ENCODE measurements around the gene RUVBL1.

The RUVBL1 gene

DNA sequence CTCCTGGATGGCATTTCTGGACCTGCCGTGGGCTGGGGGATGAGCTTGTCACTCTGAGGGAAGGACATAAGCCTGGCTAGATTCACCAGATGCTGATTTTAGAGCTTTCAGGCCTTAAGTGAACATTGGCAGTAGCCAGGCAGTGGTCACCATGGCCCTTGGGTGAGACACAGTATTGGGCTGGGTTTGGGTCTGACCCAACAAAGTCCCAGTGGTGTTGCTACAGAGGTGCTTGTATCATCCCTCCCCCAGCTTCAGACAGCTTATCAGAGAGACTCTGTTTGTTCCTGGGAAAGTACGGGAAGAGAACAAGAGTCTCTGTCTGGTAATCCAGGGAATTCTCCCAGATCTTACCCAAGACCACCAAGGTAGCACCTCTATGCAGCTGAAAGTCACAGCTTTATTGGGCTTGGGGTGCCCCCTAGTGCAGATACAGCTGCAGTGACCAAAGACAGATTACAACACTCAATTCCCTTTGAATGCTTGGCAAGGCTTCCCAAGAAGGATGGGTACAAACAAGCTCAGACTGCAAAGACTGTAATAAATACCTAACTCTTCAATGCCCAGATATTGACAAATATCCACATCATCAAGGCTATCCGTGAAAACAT is 9.8 kb upstream of the RUVBL1 start:
- DNase-seq (ENCODE audit: low read depth, low spot score): no peak

- DNase-seq (ENCODE audit: low read depth, low spot score): no peak
These were observed 8.5 kb upstream of the RUVBL1 start for GRCh38 chr3:128131897-128132646.

GRCh38 chr3:128128251-128128650 is 4.6 kb upstream of the RUVBL1 start:
- DNase-seq (ENCODE audit: low read depth, low spot score): no peak

DNA sequence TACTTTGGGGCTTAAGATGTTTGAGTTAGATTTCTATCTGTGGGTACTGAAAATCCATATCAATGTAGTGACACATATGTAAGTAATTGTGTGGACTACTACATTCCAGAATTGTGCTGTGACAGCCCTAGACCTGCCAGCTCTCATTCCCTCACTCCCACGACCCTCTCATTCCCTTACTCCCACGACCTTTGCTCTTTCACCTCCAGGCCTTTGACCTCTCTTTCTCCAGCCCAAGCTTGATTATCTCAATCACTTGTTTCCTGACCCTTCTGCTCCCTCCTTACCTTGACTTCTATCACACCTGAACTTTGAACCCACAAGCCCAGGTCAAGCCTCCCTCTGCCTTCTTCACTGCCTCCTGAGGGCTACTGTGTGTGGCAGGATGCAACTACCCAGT is 3.6 kb upstream of the RUVBL1 start:
- DNase-seq (ENCODE audit: low read depth, low spot score): no peak

DNA sequence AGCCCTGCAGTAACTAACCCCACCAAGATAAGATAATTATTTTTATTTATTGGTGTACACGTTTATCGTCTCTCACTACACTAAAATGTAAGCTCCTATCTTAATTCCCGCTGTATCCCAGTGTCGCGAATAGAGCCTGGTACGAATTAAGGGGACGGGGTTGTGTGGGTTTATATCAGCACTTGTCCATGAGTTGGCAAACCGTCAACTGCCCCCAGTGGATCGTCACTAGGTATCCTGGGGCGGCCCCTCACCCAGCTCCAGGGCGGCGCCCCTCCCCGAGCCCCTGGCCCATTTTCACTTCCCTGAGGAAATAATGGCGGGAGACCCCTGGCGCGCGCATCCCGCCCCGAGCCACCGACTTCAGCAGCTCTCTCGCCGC is 465 bp downstream of the RUVBL1 start:
- no peak for DNase-seq (ENCODE audit: low read depth, low spot score)

DNA sequence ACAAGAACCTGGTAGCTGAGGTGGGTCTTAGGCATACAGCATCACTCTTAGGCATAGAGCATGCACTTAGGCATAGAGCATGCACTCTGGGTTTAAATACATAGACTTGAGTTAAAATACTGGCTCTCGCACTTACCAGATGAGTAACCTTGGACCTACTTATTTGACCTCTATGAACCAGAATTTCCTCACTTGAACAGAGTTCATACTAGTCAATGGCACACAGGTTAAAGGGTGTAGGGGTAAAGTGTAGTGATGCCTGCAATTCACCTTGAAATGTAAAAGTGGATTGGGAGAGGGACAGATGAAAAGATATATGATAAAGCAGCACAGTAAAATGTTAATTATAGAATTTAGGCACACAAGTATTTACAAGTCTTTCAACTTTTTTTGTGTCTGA is 1.6 kb downstream of the RUVBL1 start:
- DNase-seq (ENCODE audit: low read depth, low spot score): no peak

- no peak for DNase-seq (ENCODE audit: low read depth, low spot score)
These were observed 9.5 kb downstream of the RUVBL1 start for GRCh38 chr3:128113817-128114794.

GRCh38 chr3:128112357-128112968 is 11.1 kb downstream of the RUVBL1 start:
- DNase-seq (ENCODE audit: low read depth, low spot score): no peak

DNA sequence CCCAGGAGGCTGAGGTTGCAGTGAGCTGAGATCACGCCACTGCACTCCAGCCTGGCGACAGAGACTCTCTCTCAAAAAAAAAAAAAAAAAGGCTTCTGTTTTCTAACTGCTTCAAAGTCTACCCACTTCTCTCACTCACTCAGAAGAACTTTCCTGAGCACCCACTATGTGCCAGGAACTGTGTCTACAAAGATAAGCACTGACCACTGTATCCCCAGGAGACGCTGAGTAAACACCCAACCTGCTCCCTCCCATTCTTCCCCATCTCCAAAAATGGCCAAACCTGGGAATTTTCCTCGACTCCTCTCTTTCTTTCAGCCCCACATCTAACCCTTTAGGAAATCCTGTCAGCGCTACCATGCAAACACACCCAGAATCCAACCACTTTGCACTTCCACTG is 12.5 kb downstream of the RUVBL1 start:
- no peak for DNase-seq (ENCODE audit: low read depth, low spot score)

GRCh38 chr3:128107834-128108233 is 15.8 kb downstream of the RUVBL1 start:
- no peak for DNase-seq (ENCODE audit: low read depth, low spot score)

DNA sequence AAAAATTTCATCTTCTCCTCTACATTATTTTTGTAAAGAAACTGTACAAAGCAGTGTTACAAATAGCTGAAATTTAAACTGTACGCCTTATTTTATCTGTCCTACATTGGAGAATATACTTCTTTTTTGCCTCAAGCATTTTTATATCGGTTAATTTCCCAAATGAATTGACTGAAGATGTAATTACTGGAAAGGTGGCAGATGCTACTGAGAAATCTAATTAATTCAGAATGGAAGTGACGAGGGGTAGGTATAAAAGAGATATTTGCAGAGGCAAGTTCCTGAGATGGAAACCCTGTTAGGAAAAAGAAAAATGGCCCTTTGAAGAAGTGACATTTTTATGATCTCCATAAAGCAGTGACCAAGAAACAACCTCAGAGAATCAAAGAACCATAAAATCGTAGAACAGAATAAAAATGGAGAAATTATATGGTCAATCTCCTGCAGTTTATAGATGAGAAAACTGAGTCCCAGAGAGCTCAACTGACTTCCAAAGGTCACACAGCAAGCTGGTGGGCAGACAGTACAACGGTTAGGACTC is 20.4 kb downstream of the RUVBL1 start:
- DNase-seq (ENCODE audit: low read depth, low spot score): no peak

DNA sequence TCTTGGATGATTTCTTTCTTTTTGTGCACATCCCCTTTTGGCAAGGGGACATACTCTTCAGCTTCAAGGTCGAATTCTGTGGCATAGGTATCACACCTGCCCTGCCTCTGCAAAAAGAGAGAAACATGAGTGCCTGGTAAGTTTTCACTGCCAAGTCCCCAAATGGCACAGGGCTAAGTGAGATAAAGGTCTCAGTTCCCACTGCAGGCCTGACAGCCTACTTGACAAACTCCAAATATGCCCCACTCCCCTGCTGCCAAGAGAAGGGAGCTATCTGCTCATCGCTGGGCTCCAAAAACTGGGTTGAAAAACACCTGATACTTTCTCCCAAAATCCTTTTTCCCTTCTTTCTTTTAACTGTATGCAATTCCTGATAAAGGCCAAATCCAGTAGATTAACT is 23.0 kb downstream of the RUVBL1 start:
- DNase-seq (ENCODE audit: low read depth, low spot score): no peak

DNA sequence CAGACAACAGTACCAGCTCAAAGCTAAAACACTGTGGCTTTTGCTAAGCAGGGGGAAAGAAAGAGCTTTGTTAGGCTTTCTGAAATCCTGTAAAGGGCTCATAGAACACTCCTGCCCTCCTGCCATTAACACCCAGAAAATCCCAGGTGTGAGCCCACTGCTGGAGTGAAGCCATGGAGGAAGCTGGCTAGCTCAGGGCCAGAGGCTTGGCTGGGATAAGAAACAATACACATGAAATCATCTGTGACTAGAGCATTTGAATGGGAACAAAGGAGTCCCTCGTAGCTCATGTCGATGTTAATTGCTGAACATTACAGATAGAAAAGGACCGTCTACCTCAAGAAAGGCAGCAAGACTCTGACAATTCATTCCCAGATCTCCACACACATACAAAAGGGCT is 23.5 kb downstream of the RUVBL1 start:
- DNase-seq (ENCODE audit: low read depth, low spot score): no peak

- no peak for DNase-seq (ENCODE audit: low read depth, low spot score)
These were observed 25.4 kb downstream of the RUVBL1 start for GRCh38 chr3:128098234-128098633.

GRCh38 chr3:128095222-128095703 is 28.3 kb downstream of the RUVBL1 start:
- peak; percentile 50 for DNase-seq (ENCODE audit: low read depth, low spot score)

DNA sequence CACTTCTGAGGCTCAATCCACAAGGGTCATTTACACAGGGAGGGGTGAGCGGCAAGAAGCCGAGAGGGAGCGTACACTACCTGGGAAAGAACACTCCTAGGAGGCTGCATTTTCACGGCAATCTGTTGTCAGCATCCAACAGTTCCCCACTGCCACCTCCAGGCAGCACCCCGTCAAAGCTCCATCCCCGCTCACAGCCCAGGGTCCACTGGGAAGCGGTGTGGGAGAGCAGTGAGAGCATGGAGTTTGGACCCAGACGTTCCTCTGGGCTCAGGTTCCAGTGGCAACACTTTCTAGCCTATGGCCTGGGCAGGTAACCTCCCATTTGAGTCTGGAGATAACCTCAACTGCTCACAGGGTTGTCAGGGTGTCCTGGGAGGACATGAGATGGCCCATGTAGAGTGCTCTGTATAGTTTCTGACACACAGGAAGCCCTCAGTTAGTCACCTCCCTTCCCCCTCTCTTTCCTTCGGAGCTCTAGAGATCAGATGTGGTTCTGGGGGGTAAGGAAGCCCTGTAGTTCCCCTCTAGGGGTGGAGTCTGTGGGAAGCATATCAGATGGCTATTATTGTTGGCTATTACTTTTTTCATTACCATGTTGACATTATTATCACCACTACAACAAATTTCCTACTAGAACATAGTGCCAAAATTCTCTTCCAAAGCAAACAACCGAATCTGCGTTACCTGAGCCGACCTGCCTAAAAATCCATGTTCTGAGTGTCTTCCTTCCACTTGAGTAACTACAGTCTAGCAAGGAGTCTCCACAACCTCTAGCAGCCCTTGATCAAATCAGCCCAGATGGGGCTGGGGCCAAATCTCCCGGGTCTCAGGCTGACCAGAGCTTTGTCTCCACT is 29.1 kb downstream of the RUVBL1 start:
- DNase-seq (ENCODE audit: low read depth, low spot score): no peak

GRCh38 chr3:128091586-128091985 is 32.0 kb downstream of the RUVBL1 start:
- DNase-seq (ENCODE audit: low read depth, low spot score): no peak

GRCh38 chr3:128089135-128089534 is 34.5 kb downstream of the RUVBL1 start:
- no peak for DNase-seq (ENCODE audit: low read depth, low spot score)

DNA sequence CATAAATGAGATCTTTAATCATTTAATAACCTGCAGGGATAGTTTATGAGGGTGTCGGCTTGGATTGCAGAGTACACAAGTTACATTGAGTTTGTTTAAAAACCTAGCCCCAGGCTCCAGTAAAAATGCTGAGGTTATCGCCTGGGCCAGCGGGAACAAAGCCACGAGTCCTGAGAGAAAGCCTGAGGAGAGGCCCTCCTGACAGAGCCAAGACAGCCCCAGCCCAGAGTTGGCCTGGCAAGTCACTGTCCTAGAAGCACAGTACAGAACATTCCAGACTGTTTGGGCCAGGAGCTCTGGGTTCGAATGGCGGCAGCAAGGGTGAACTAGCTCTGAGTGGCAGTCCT is 39.0 kb downstream of the RUVBL1 start:
- no peak for DNase-seq (ENCODE audit: low read depth, low spot score)

- no peak for DNase-seq (ENCODE audit: low read depth, low spot score)
These were observed 39.5 kb downstream of the RUVBL1 start for GRCh38 chr3:128083980-128084674.

All from iPS DF 19.7 (cell line).